ACC112 (cell line): Measurements from ENCODE around the gene ATXN7L3.
A peak's percentile ranks its signal among the peaks of the same experiment; 100 is the strongest.

Experiments
- H2AFZ ChIP-seq: fragments of 200-600 bp; sonication (generic); one replicate; pipeline ENCODE4 v1.6.0; 2017; ENCODE audit warnings: antibody characterized with exemption, low read length; ENCODE audit not compliant: unreplicated experiment
- H3K27ac ChIP-seq: fragments of 200-600 bp; sonication (generic); 2 replicates; pipeline ENCODE4 v1.5.1; 2014; ENCODE audit warnings: low read depth, mild to moderate bottlenecking, antibody characterized with exemption, low read length, moderate library complexity
- H3K27me3 ChIP-seq: fragments of 200-600 bp; sonication (generic); 2 replicates; pipeline ENCODE4 v1.6.1; 2014; ENCODE audit warnings: mild to moderate bottlenecking, antibody characterized with exemption, low read length, moderate library complexity, mixed read lengths; ENCODE audit not compliant: insufficient read depth
- H3K36me3 ChIP-seq: fragments of 200-600 bp; sonication (generic); 2 replicates; pipeline ENCODE4 v1.6.1; 2016; ENCODE audit warnings: mild to moderate bottlenecking, antibody characterized with exemption, low read length, moderate library complexity, mixed read lengths; ENCODE audit not compliant: insufficient read depth
- H3K4me1 ChIP-seq: fragments of 200-600 bp; sonication (generic); one replicate; pipeline ENCODE4 v1.6.1; 2016; ENCODE audit warnings: low read length, mixed read lengths; ENCODE audit not compliant: insufficient read depth, unreplicated experiment, control insufficient read depth
- H3K4me3 ChIP-seq: fragments of 200-600 bp; sonication (generic); 2 replicates; pipeline ENCODE4 v1.5.1; 2014; ENCODE audit warnings: mild to moderate bottlenecking, low read depth, low read length
- H3K79me2 ChIP-seq: fragments of 200-600 bp; sonication (generic); one replicate; pipeline ENCODE4 v1.6.0; 2016; ENCODE audit warnings: low read length; ENCODE audit not compliant: control insufficient read depth, unreplicated experiment, insufficient read depth

The ATXN7L3 gene

DNA sequence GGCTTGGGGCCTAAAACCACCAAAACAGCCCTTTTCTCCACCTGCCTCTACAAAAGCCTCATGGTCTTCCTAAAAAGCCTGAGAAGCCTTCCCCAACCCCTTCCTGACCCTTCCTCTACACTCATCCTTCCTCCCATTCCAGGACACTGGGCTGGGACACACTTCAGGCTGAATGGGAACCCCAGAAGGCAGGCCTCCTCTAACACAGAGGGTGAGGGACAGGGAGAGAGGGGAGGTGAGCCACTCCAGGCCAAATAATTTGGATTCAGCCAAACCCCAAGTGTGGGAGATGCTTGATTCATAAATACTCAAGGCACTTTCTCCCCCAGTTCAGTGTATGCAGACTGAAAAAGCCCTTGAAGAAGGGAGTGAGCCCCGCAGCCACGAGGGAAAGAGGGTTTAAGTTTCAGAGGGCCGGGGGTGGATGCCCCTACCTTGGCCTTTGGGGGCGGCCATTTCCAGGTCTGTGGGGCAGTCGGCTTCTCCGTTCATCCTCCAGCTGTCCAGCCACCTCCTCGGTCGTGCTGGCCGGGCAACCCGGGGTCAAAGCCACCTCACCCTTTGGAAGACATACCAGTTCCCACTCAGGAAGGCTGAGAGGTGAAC is 18.2 kb upstream of the ATXN7L3 start:
- no peak overlapping the region for H2AFZ ChIP-seq
- peak overlapping the region; percentile 91 for H3K4me3 ChIP-seq
- peaks cover 22% of the 10 kb centered on the region for H3K4me1 ChIP-seq
- peak overlapping the region; percentile 31 for H3K27ac ChIP-seq
- H3K36me3 ChIP-seq: peaks cover 30% of the 10 kb centered on the region
- peaks cover 28% of the 10 kb centered on the region for H3K79me2 ChIP-seq
- H3K27me3 ChIP-seq: no peaks in the 10 kb centered on the region

DNA sequence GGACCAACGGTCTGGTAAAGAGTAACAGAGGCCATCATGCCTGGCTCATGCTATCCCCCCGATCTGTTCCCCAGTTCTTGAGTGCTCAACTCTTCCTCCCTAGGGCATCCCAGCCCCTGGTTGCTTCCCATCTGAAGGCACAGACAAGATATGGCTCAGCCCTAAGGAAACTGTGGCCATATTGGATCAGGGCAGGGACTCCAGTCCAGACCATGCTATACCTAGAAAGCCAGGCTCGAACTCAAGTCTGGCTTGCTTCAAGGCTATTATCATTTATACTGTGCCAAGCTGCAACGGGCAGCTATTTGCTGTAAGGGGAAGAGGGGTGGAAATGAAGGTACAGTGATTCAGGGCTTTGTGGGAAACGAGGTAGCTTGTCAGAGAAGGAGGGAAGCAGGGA is 17.0 kb upstream of the ATXN7L3 start:
- H3K79me2 ChIP-seq: peaks cover 28% of the 10 kb centered on the region
- no peak overlapping the region; the same call in 1 of the 2 replicates for H3K4me3 ChIP-seq
- no peak overlapping the region for H3K27ac ChIP-seq
- peaks cover 17% of the 10 kb centered on the region for H3K4me1 ChIP-seq
- no peak overlapping the region for H2AFZ ChIP-seq
- H3K27me3 ChIP-seq: no peaks in the 10 kb centered on the region
- peaks cover 30% of the 10 kb centered on the region for H3K36me3 ChIP-seq

DNA sequence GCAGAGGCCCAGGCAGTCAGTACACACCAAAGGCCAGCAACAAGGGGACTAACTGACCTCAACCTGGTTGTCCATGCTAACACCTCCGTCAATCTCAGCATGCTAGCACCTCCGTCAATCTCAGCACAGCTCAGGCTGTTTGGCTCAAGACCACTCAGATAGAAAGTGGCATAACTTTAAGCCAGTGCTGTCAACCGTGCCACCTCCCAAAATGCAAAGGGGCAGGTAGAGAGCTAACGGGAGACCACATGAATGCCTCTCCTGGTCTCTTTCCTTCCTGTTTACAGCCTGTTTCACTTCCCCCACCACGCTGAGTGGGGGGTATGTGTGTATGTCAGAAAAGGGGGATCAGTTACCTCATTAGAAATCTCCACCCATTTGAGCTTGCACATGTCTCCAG is 16.5 kb upstream of the ATXN7L3 start:
- Histone ChIP-seq H3K27me3 (no peaks in the 10 kb centered on the region), H3K4me3 (no peak overlapping the region), H2AFZ (no peak overlapping the region), H3K4me1 (peaks cover 17% of the 10 kb centered on the region), H3K36me3 (peaks cover 30% of the 10 kb centered on the region), H3K27ac (no peak overlapping the region), H3K79me2 (peaks cover 28% of the 10 kb centered on the region)

DNA sequence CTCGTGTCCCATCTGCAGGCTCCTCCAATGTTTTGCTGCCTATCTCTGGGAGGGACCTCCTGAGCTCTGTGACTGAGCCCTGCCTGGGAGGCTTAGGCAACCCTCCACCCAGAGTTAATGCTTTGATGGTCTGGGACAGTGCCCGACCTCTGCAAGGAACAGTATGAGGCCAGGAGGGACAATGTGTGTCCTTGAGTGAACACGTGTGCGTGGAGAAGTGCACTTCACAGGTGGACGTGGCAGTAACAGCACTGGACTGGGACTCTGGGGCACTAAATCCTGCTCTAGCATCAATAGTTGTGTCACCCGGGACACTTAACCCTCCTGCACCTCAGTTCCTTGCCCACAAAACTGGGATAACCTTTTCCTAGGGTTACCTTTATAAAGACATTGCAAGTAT is 15.2 kb upstream of the ATXN7L3 start:
- Histone ChIP-seq H2AFZ (no peak overlapping the region), H3K36me3 (peaks cover 30% of the 10 kb centered on the region), H3K4me3 (no peak overlapping the region), H3K27me3 (no peaks in the 10 kb centered on the region), H3K79me2 (peaks cover 22% of the 10 kb centered on the region), H3K4me1 (peaks cover 26% of the 10 kb centered on the region), H3K27ac (no peak overlapping the region)

DNA sequence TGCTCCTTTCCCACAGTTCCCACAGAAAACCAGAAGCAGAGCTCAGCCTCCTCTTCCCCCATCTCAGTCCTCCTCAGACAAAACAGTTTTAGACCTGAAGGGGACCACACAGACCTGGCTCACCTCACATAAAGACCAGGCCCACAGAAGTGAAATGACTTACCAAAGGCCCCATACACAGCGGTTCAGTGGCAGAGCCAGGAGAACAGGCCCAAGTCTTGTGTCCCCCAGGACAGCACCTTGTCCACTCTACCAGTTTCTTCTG is 14.5 kb upstream of the ATXN7L3 start:
- H2AFZ ChIP-seq: no peak overlapping the region
- no peak overlapping the region for H3K4me3 ChIP-seq
- H3K36me3 ChIP-seq: peaks cover 37% of the 10 kb centered on the region
- no peak overlapping the region for H3K27ac ChIP-seq
- peaks cover 33% of the 10 kb centered on the region for H3K4me1 ChIP-seq
- no peaks in the 10 kb centered on the region for H3K27me3 ChIP-seq
- peaks cover 22% of the 10 kb centered on the region for H3K79me2 ChIP-seq

DNA sequence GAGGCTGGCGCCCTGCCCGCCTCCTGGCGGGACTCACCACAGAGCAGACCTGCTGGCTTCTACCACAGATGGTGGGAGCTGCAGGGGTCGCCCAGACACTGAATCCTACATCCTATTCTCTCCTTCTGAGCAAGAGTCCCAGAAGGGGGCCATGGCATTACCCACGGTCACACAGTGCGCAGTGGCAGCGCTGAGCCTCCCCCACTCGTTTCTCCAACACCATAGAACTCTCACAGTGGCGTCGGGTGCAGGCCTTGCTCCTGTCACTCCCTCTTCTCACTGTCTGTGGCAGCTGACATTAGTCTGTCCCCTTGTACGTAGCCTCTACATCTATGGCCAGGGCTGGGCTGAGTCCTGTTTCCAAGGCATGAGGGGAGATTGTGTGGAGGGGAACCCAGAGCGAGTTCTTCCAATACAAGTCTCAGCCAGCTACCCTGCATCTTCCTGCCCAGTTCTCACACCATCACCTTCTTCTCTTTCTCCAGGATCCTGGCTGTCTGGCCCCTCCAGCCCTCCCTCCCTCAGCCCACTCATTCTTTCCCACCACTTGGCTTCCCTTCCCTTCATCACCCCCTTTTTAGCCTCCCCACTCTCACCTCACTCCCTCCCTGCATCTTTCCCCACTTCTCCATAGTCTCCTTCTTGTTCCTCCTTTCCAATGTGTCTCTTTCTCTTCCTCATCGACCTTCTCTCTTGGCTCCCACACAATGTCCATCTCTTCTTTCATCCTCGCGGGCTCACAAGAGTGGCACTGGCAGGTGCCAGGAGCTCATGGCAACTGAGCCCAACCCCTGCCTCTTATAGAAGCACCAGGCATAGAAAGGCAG is 13.9 kb upstream of the ATXN7L3 start:
- Histone ChIP-seq H3K4me3 (no peak overlapping the region), H3K36me3 (peaks cover 37% of the 10 kb centered on the region), H3K79me2 (peaks cover 22% of the 10 kb centered on the region), H3K27me3 (no peaks in the 10 kb centered on the region), H3K27ac (no peak overlapping the region), H3K4me1 (peaks cover 38% of the 10 kb centered on the region), H2AFZ (no peak overlapping the region)

DNA sequence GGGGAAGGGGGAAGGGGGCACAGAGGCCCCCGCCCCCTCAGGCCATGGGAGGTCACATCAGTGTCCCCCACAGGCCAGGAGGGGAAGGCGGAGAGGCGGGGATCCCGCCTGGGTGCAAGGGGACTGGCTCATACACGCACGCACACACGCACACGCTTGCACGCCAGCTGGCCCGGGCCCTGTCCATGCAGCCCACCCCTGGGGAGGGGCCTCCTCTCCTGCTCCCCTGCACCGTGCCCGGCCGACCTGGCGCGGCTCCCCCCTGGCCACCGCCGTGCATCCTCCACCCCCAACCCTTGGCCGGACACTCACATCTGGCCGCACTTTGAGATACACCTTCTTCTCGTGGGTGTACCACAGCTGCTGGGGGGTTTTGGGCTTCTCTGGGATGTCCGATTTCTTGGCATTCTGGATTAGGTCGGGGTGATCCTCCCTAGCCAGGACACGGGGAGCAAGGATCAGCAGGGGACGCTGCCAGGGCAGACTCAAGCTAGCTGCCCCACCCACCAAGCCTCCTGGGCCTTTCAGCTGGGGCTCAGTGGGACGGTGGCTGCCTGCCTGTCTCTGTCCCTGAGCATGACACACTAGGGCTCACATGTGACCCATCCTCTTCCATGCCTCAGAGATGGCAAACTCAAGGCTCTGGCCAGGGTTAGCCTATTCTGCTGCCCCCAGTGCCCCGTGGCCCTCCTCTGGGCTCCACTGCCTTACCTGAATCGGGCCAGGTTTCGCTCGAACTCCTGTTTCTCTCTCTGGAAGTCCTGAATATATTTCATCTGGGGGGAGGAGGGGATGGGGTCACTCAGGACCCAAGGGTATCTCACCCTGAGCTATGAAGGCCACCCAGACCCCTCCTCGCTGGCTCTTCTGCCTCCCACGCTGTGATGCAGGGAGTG is 13.1 kb upstream of the ATXN7L3 start:
- H3K79me2 ChIP-seq: peaks cover 16% of the 10 kb centered on the region
- no peaks in the 10 kb centered on the region for H3K27me3 ChIP-seq
- no peak overlapping the region for H3K27ac ChIP-seq
- H2AFZ ChIP-seq: no peak overlapping the region
- H3K4me1 ChIP-seq: peaks cover 46% of the 10 kb centered on the region
- peaks cover 37% of the 10 kb centered on the region for H3K36me3 ChIP-seq
- H3K4me3 ChIP-seq: no peak overlapping the region

DNA sequence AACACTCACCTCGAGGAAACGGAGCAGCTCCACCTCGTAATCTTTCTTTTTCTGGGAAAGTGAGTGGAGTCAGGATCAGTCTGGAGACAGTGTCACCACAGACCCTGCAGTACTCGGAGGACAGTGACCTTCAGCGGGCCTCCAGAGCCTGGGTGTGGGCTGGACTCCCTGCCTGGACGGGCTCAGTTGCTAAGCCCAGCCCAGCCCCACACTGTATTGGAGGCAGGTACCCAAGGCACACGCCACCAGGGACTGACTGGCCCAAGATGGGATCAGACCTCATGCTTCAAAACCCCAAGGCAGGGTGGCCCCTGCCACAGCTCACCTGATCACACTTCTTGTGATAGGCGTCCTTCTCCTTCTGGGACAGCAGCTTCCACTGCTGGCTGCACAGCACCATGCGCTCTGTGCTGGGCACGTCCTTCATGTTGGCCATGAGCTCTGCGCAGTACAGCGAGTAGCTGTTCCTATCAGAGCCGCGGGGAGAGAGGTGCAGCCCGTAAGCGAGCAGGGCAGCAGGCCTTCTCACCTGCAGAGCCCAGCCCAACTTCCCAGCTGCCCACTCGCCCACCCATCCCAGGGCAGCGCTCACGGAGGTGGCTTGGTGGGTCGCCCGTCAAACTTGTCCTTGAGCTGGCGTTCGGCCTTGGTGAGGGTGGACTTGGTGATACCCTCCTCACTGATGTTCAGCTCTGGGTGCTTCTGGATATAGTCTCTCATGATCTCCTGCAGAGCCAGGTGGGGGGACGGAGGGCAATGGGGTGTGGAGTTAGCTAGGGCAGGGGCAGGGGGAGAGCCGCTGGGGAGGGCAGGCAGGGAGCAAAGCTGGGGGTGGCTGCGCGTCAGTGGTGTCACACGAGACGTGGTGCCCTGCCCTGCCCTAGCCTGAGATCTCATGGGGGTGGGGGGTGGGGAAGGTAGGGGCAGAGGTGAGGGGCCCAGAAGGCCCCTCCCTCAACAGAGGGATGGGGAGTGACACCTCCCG is 11.9 kb upstream of the ATXN7L3 start:
- Histone ChIP-seq H3K4me3 (no peak overlapping the region), H3K79me2 (peaks cover 4% of the 10 kb centered on the region), H2AFZ (no peak overlapping the region), H3K27ac (no peak overlapping the region), H3K27me3 (no peaks in the 10 kb centered on the region), H3K36me3 (peaks cover 34% of the 10 kb centered on the region), H3K4me1 (peaks cover 35% of the 10 kb centered on the region)

DNA sequence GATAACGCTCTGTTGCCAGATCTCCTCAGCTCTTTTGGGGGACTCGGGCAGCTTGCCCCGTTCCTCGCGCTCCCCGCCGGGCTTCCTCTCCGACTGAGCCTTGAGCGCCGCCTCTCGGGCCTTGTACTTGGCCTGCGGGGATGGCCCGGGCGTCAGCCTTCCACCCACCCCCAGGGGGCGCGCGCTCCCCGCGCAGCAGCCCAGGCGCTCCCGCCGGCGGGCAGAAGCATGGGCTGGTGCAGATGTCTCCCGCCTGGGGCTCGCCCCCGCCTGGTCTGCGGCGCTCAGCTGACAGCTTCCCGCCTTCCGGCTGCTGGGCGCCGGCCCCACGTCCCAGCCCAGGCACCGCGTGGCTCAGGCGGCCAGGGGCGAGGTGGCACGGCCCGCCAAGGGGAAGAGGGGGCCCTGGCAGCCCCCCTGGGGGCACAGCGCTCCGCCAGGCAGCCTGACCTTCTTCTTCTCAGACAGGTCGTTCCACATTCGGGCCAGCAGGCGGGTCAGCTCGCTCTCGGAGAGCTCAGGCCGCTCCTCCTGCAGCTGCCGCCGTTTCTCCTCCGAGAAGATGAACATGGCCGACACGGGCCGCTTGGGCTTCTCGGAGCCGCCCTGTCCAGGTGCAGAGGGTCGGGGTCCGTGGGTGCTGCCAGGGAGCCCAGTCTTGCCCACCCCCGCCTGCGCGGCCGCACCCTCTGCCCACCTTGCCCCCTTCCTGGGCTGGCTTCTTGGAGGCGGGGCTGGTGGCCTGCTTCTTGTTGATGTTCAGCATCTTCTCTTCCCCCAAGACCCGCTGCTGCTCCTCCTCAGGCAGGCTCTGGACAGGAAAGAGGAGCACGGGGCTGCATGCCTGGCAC is 10.9 kb upstream of the ATXN7L3 start:
- no peaks in the 10 kb centered on the region for H3K27me3 ChIP-seq
- peaks cover 30% of the 10 kb centered on the region for H3K4me1 ChIP-seq
- H3K79me2 ChIP-seq: no peaks in the 10 kb centered on the region
- peak overlapping the region; percentile 25; the same call in 1 of the 2 replicates for H3K27ac ChIP-seq
- no peak overlapping the region for H2AFZ ChIP-seq
- no peak overlapping the region for H3K4me3 ChIP-seq
- peaks cover 24% of the 10 kb centered on the region for H3K36me3 ChIP-seq
